Vagina (tissue), 2 donors: Measurements from ENCODE around the gene EFNB2.

Experiments
- POLR2A ChIP-seq, 2 donors: fragments of 450-650 bp; IDR thresholded peaks; one replicate each; pipeline ENCODE4 v1.6.1; 2017; ENCODE audit warnings: antibody characterized with exemption in 2 of 2, mild to moderate bottlenecking in 2 of 2, moderate library complexity in 2 of 2
- TF ChIP-seq, protein P1 (sequence below), 3 experiments: fragments of 450-650 bp in 2 of 3; fragments of 200-600 bp in 1 of 3; sonication (generic) in 1 of 3; IDR thresholded peaks; one replicate each; pipeline ENCODE4 v1.5.1; 2017 to 2019; ENCODE audit warnings: antibody characterized with exemption in 3 of 3, mild to moderate bottlenecking in 2 of 3, moderate library complexity in 2 of 3

DNA sequence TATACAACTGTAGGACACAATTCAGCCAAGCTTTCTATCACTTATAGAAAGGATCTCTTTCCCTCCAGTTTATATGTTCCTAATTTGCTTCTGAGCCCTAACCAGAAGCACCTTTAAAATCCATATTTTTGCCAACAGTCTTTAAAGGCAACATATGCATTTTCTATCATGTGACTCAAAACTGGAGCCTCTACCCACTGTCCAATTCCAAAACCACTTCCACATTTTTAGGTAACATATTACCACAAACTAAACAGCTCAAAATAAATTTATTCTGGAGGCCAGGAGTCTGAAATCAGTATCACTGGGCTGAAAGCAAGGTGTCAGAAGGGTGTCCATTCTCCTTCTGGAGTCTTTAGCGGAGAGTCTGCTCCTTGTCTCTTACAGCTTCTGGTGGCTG is 15.9 kb upstream of the EFNB2 start:
- TF ChIP-seq POLR2A (IDR thresholded peaks at IDR 0.05) = no peak
- TF ChIP-seq, protein P1, sequence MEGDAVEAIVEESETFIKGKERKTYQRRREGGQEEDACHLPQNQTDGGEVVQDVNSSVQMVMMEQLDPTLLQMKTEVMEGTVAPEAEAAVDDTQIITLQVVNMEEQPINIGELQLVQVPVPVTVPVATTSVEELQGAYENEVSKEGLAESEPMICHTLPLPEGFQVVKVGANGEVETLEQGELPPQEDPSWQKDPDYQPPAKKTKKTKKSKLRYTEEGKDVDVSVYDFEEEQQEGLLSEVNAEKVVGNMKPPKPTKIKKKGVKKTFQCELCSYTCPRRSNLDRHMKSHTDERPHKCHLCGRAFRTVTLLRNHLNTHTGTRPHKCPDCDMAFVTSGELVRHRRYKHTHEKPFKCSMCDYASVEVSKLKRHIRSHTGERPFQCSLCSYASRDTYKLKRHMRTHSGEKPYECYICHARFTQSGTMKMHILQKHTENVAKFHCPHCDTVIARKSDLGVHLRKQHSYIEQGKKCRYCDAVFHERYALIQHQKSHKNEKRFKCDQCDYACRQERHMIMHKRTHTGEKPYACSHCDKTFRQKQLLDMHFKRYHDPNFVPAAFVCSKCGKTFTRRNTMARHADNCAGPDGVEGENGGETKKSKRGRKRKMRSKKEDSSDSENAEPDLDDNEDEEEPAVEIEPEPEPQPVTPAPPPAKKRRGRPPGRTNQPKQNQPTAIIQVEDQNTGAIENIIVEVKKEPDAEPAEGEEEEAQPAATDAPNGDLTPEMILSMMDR (IDR thresholded peaks at IDR 0.05) = no peak
